OCI-LY7 (cell line): Measurements from ENCODE around the gene TEX30.

ENCODE experiments used
- EZH2phosphoT487 ChIP-seq: fragments of 200-600 bp; sonication (generic); IDR thresholded peaks from 2 replicates; pipeline ENCODE4 v1.6.1; 2018; ENCODE audit warnings: low read depth, borderline replicate concordance, mild to moderate bottlenecking, mixed run types, antibody characterized with exemption, low read length, moderate library complexity, mixed read lengths
- TF ChIP-seq, protein P1 (sequence below): fragments of 200-600 bp; sonication (generic); conservative IDR thresholded peaks from 2 replicates; pipeline ENCODE4 v1.5.1; 2014; ENCODE audit warnings: mild to moderate bottlenecking, antibody characterized with exemption, low read length, moderate library complexity, mixed read lengths

DNA sequence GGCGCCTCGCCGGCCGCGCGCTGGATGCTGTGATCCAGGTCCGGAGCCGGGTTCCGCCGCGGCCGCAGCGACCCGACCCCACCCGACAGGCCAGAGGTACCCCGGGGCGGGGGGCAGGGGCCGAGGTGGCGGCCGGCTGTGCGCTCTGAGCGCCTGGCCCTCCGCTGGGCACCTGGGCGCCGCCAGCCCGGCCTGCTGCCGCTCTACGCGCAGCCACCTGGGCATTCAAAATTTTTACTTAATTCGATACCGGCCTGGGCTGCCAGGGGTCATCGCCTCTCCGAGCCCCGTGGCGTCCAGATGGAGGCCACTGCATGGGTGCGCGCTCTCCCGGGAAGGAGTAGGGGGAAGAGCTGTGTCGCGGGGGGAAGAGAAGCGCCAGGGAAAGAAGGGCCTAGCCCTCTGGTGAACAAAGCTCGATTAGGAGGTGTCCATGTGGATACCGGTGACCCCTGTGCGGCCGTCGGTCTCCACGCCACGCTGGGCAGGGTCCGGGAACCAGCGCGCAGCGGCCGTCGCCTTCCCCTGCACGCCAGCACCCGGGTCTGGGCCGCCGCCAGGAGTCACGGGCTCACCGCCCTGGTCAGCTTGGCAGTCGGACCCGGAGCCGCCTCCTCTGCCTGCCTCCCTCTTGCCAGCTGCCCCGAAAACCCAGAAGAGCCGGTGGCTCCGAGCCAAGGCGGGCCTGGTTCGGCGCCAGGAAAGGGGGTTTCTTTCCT is 26.0 kb upstream of the TEX30 start:
- TF ChIP-seq, protein P1, sequence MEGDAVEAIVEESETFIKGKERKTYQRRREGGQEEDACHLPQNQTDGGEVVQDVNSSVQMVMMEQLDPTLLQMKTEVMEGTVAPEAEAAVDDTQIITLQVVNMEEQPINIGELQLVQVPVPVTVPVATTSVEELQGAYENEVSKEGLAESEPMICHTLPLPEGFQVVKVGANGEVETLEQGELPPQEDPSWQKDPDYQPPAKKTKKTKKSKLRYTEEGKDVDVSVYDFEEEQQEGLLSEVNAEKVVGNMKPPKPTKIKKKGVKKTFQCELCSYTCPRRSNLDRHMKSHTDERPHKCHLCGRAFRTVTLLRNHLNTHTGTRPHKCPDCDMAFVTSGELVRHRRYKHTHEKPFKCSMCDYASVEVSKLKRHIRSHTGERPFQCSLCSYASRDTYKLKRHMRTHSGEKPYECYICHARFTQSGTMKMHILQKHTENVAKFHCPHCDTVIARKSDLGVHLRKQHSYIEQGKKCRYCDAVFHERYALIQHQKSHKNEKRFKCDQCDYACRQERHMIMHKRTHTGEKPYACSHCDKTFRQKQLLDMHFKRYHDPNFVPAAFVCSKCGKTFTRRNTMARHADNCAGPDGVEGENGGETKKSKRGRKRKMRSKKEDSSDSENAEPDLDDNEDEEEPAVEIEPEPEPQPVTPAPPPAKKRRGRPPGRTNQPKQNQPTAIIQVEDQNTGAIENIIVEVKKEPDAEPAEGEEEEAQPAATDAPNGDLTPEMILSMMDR = no peak
- no peak for TF ChIP-seq EZH2phosphoT487
